Chondrocyte (in vitro differentiated cells): ENCODE data around the gene RC3H2. TPM values are rescaled to one million over a fixed set of nuclear protein-coding genes. Genes with fewer than 3 reads are reported as not detected.
"Not testable (repeated sequence)": the region's sequence is repeated elsewhere in the genome, so short reads cannot be mapped to it uniquely, and the experiment has no call there.

ENCODE experiments used
- DNase-seq: peaks from one replicate; pipeline ENCODE4 v3.0.0; 2021; ENCODE audit warnings: mixed read lengths, low spot score
- H3K27ac Mint-ChIP-seq: one replicate; pipeline ENCODE4 v1.8.0; 2021; ENCODE audit warnings: mild to moderate bottlenecking, moderate library complexity, mixed read lengths; ENCODE audit not compliant: unreplicated experiment
- H3K27me3 Mint-ChIP-seq: 2 replicates; pipeline ENCODE4 v1.8.0; 2021; ENCODE audit warnings: low read depth, mixed read lengths
- H3K36me3 Mint-ChIP-seq: 2 replicates; pipeline ENCODE4 v1.8.0; 2021; ENCODE audit warnings: low read depth, mixed read lengths
- H3K4me1 Mint-ChIP-seq: 2 replicates; pipeline ENCODE4 v1.8.0; 2021; ENCODE audit warnings: low read depth, mild to moderate bottlenecking, mixed read lengths
- H3K4me3 Mint-ChIP-seq: one replicate; pipeline ENCODE4 v1.8.0; 2021; ENCODE audit warnings: mild to moderate bottlenecking, moderate library complexity, mixed read lengths; ENCODE audit not compliant: unreplicated experiment
- H3K9me3 Mint-ChIP-seq: 2 replicates; pipeline ENCODE4 v1.8.0; 2021; ENCODE audit warnings: low read depth, mixed read lengths
- total RNA-seq: library from RNA; stranded (reverse); gene quantifications from 3 replicates; pipeline ENCODE4 v1.2.1, GENCODE V29; 2021
- TF ChIP-seq, protein P1 (sequence below): fragments of 200-600 bp; sonication (generic); IDR thresholded peaks from 2 replicates; pipeline ENCODE4 v1.5.0; 2021; ENCODE audit warnings: antibody characterized with exemption, mild to moderate bottlenecking, moderate library complexity

Gene RC3H2
- total RNA-seq, 1 donor from 2014 or later = 74.6 TPM

DNA sequence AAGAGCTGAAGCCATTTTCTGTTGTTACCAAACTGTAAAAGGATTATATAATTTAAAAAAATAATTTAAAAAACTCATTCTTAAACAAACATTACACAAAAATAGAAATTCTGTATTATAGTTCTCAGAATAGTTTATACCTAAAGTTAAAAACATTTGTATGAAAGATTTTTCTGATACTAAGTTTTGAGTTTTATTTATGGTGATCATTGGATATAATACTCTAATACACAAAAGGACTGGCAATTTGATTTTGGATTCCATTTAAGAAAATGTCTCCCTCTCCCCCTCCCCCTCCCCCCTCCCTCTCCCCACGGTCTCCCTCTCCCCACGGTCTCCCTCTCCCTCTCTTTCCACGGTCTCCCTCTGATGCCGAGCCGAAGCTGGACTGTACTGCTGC is 39.1 kb downstream of the RC3H2 start:
- peaks cover under 1% of the 10 kb centered on the region for H3K4me1 Mint-ChIP-seq
- TF ChIP-seq, protein P1, sequence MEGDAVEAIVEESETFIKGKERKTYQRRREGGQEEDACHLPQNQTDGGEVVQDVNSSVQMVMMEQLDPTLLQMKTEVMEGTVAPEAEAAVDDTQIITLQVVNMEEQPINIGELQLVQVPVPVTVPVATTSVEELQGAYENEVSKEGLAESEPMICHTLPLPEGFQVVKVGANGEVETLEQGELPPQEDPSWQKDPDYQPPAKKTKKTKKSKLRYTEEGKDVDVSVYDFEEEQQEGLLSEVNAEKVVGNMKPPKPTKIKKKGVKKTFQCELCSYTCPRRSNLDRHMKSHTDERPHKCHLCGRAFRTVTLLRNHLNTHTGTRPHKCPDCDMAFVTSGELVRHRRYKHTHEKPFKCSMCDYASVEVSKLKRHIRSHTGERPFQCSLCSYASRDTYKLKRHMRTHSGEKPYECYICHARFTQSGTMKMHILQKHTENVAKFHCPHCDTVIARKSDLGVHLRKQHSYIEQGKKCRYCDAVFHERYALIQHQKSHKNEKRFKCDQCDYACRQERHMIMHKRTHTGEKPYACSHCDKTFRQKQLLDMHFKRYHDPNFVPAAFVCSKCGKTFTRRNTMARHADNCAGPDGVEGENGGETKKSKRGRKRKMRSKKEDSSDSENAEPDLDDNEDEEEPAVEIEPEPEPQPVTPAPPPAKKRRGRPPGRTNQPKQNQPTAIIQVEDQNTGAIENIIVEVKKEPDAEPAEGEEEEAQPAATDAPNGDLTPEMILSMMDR = no peak
- H3K9me3 Mint-ChIP-seq = no peaks in the 10 kb centered on the region
- no peak for DNase-seq
- H3K4me3 Mint-ChIP-seq = no peak overlapping the region
- no peak overlapping the region for H3K27ac Mint-ChIP-seq
- H3K36me3 Mint-ChIP-seq = peaks cover 16% of the 10 kb centered on the region
- no peaks in the 10 kb centered on the region for H3K27me3 Mint-ChIP-seq

DNA sequence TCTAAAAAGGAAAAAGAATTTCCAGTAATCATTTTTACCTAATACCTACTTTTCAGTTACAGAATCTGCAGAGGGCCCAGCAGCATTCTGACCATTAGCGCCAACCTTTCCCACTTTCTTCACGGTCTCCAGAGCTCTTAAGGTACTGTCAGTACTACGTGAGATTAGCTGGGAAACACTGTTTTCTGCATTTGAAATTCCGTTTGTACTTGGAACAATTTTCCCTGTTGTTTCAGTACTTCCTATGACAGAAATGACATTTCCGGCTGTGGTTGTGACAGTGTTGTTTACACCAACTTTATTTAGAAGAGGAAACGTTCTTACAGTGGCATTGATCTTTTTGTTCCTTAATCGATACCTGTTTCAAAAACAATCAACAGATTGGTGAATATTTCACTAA is 39.9 kb downstream of the RC3H2 start:
- H3K27me3 Mint-ChIP-seq = no peaks in the 10 kb centered on the region
- H3K27ac Mint-ChIP-seq = no peak overlapping the region
- no peak overlapping the region for H3K4me3 Mint-ChIP-seq
- no peak for DNase-seq
- peaks cover 9% of the 10 kb centered on the region for H3K4me1 Mint-ChIP-seq
- TF ChIP-seq, protein P1 = no peak
- H3K36me3 Mint-ChIP-seq = peaks cover 11% of the 10 kb centered on the region
- H3K9me3 Mint-ChIP-seq = no peaks in the 10 kb centered on the region

- Mint-ChIP-seq H3K27ac (no peak overlapping the region), H3K4me3 (no peak overlapping the region), H3K4me1 (peaks cover 17% of the 10 kb centered on the region), H3K9me3 (no peaks in the 10 kb centered on the region), H3K36me3 (peaks cover 18% of the 10 kb centered on the region), H3K27me3 (no peaks in the 10 kb centered on the region)
- no peak for DNase-seq
- TF ChIP-seq, protein P1 = no peak
These were observed 41.8 kb downstream of the RC3H2 start for GRCh38 chr9:122863407-122863806.

DNA sequence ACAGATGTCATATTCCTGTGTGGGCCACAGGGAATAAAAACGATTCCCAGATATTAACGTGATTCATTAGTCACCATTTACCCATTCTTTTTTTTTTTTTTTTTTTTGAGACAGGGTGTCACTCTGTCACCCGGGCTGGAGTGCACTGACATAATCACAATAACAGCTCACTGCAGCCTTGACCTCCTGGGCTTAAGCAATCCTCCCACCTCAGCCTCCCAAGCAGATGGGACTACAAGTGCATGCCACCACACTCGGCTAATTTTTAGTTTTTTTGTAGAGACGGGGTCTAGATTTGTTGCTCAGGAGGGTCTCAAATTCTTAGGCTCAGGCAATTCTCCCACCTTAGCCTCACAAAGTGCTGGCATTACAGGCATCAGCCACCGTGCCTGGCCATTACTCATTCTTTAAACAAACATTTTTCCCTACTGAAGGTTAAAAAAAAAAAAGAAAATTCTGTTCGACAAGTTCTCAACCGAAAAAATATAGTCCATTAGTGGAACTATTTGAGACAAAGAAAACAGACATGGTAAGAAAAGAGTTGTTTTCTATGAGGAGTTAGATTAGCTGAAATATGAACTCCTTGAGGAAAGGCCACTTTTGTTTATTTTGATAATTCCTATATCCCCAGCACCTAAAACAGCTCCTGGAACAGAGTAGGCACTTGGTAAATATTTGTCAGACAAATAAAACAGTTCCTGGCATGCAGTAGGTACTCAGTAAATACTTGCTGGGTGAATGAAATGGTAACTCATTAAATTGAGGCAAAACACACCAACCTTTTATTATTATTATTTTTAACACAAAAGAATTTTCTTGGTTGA is 44.6 kb downstream of the RC3H2 start:
- Mint-ChIP-seq H3K9me3 (no peaks in the 10 kb centered on the region), H3K27me3 (no peaks in the 10 kb centered on the region), H3K4me3 (no peak overlapping the region), H3K27ac (peak overlapping the region; percentile 68), H3K4me1 (peaks cover 17% of the 10 kb centered on the region), H3K36me3 (peaks cover 24% of the 10 kb centered on the region)
- DNase-seq = no peak
- TF ChIP-seq, protein P1 = no peak

- Mint-ChIP-seq H3K9me3 (no peaks in the 10 kb centered on the region), H3K36me3 (peaks cover 33% of the 10 kb centered on the region), H3K27ac (no peak overlapping the region), H3K27me3 (no peaks in the 10 kb centered on the region), H3K4me1 (peaks cover 17% of the 10 kb centered on the region), H3K4me3 (no peak overlapping the region)
- no peak for DNase-seq
- TF ChIP-seq, protein P1 = no peak
These were observed 47.3 kb downstream of the RC3H2 start for GRCh38 chr9:122857815-122858214.

GRCh38 chr9:122852085-122852786 is 52.9 kb downstream of the RC3H2 start:
- peaks cover 32% of the 10 kb centered on the region for H3K36me3 Mint-ChIP-seq
- not testable (repeated sequence) for H3K9me3 Mint-ChIP-seq, H3K4me3 Mint-ChIP-seq, DNase-seq, H3K4me1 Mint-ChIP-seq, H3K27ac Mint-ChIP-seq, H3K27me3 Mint-ChIP-seq
